GM12878 (cell line): ENCODE data around the gene TARM1. TPM values are rescaled to one million over a fixed set of nuclear protein-coding genes. Genes with fewer than 3 reads are reported as not detected.

Experiments
- ATAC-seq: fragments of 200-7000 bp; cut with Tn5 transposase; 3 replicates; pipeline ENCODE4 v1.9.1; 2020; ENCODE audit warnings: mild to moderate bottlenecking, moderate library complexity
- BruUV-seq: library from RNA; stranded (reverse); fragments of 400-500 nt; replicated peaks from 2 replicates; lab custom pipeline; 2021; lab: Mats Ljungman, UMichigan
- CTCF ChIA-PET: fragments of 300-600 bp; sonication (Branson Sonifier 250); formaldehyde crosslinking; extraction: SDS; loops from one replicate; lab custom pipeline; 2021; ENCODE audit warnings: inconsistent platforms; lab: Yijun Ruan, JAX
- POLR2A ChIA-PET: fragments of 350-600 bp; formaldehyde crosslinking; extraction: SDS; loops from one replicate; lab custom pipeline; 2021; ENCODE audit warnings: inconsistent platforms; lab: Charles Lee
- RAD21 ChIA-PET: fragments of 300-600 bp; sonication (Branson Sonifier 250); formaldehyde crosslinking; loops from one replicate; lab custom pipeline; 2023; ENCODE audit warnings: antibody characterized with exemption; ENCODE audit not compliant: unreplicated experiment; lab: Charles Lee
- SMC1A ChIA-PET: fragments of 300-600 bp; sonication (Branson Sonifier 250); formaldehyde crosslinking; loops from one replicate; lab custom pipeline; 2023; ENCODE audit not compliant: unreplicated experiment, uncharacterized antibody; lab: Charles Lee
- DNase-seq: peaks from one replicate; pipeline ENCODE4 v3.0.0-alpha.2; 2011; ENCODE audit warnings: low read depth, low spot score
- FAIRE-seq: peaks from 3 replicates; lab custom pipeline; 2011; peaks lifted over from hg19 to GRCh38; lab: Jason Lieb, UNC
- H2AFZ ChIP-seq: 2 replicates; pipeline ENCODE4 v1.6.0; 2011; ENCODE audit warnings: low read depth, low read length, control low read depth; ENCODE audit not compliant: control insufficient read depth
- H3K27ac ChIP-seq: 2 replicates; pipeline ENCODE4 v1.5.1; 2011; ENCODE audit warnings: control low read depth; ENCODE audit not compliant: control insufficient read depth, insufficient read depth
- H3K27me3 ChIP-seq, 2 experiments: replicated peaks in 1 of 2; 2 replicates each; pipeline versions ENCODE4 v1.6.0 to v1.6.1; 2011; ENCODE audit warnings: low read length in 1 of 2; ENCODE audit not compliant: control insufficient read depth in 2 of 2, insufficient read depth in 2 of 2
- H3K36me3 ChIP-seq, 2 experiments: 2 replicates each; pipeline ENCODE4 v1.5.1; 2011; ENCODE audit warnings: low read length in 1 of 2; ENCODE audit not compliant: control insufficient read depth in 2 of 2, insufficient read depth in 2 of 2
- H3K4me1 ChIP-seq: 2 replicates; pipeline ENCODE4 v1.6.1; 2011; ENCODE audit warnings: mild to moderate bottlenecking, low read length, moderate library complexity, mixed read lengths; ENCODE audit not compliant: control insufficient read depth, insufficient read depth
- H3K4me2 ChIP-seq: 2 replicates; pipeline ENCODE4 v1.6.0; 2011; ENCODE audit warnings: control low read depth; ENCODE audit not compliant: control insufficient read depth, insufficient read depth
- H3K4me3 ChIP-seq: fragments of 200-600 bp; sonication (generic); 2 replicates; pipeline ENCODE4 v1.5.1; 2016
- H3K79me2 ChIP-seq: 2 replicates; pipeline ENCODE4 v1.6.0; 2011; ENCODE audit warnings: low read length; ENCODE audit not compliant: control insufficient read depth, insufficient read depth
- H3K9ac ChIP-seq: 2 replicates; pipeline ENCODE4 v1.8.0; 2011; ENCODE audit warnings: low read length, control low read depth, mixed read lengths; ENCODE audit not compliant: control insufficient read depth, insufficient read depth
- H3K9me3 ChIP-seq: replicated peaks from 3 replicates; pipeline ENCODE4 v1.5.1; 2011; ENCODE audit warnings: mild to moderate bottlenecking, low read length; ENCODE audit not compliant: control insufficient read depth, insufficient read depth
- H4K20me1 ChIP-seq: 2 replicates; pipeline ENCODE4 v1.6.0; 2011; ENCODE audit not compliant: control insufficient read depth, insufficient read depth
- ATF7 ChIP-seq: fragments of 450-650 bp; IDR thresholded peaks from 2 replicates; pipeline ENCODE4 v1.6.1; 2016; ENCODE audit warnings: low read depth, mild to moderate bottlenecking
- BCLAF1 ChIP-seq: fragments of 450-650 bp; IDR thresholded peaks from 2 replicates; pipeline ENCODE4 v1.6.1; 2017; ENCODE audit warnings: antibody characterized with exemption, mild to moderate bottlenecking, moderate library complexity
- CEBPZ ChIP-seq: fragments of 150-350 bp; IDR thresholded peaks from 2 replicates; pipeline ENCODE4 v1.6.1; 2016; ENCODE audit warnings: low read depth, low read length
- GATAD2B ChIP-seq: fragments of 450-650 bp; conservative IDR thresholded peaks from 2 replicates; pipeline ENCODE4 v1.6.1; 2017; ENCODE audit warnings: low read depth, mild to moderate bottlenecking, moderate library complexity
- IRF4 ChIP-seq: IDR thresholded peaks from 2 replicates; pipeline ENCODE4 v1.6.1; 2011; ENCODE audit warnings: low read depth, low read length
- KDM1A ChIP-seq: fragments of 200-600 bp; sonication (generic); IDR thresholded peaks from 2 replicates; pipeline ENCODE4 v1.6.1; 2016; ENCODE audit warnings: borderline replicate concordance
- MEF2A ChIP-seq: IDR thresholded peaks from 2 replicates; pipeline ENCODE4 v1.6.1; 2011; ENCODE audit warnings: low read depth, mild to moderate bottlenecking, low read length, moderate library complexity; ENCODE audit not compliant: insufficient read depth
- NR2F1 ChIP-seq: fragments of 450-650 bp; conservative IDR thresholded peaks from 2 replicates; pipeline ENCODE4 v1.6.1; 2017; ENCODE audit warnings: mild to moderate bottlenecking
- RB1 ChIP-seq: fragments of 450-650 bp; formaldehyde crosslinking; IDR thresholded peaks from 2 replicates; pipeline ENCODE4 v1.6.1; 2017; ENCODE audit warnings: mild to moderate bottlenecking, borderline replicate concordance
- REST ChIP-seq: IDR thresholded peaks from 2 replicates; pipeline ENCODE4 v1.6.1; 2012; ENCODE audit warnings: mild to moderate bottlenecking, low read depth, low read length
- SMAD1 ChIP-seq: fragments of 450-650 bp; IDR thresholded peaks from 2 replicates; pipeline ENCODE4 v1.6.1; 2018; ENCODE audit warnings: mild to moderate bottlenecking, low read depth; ENCODE audit not compliant: partially characterized antibody
- ZNF274 ChIP-seq: IDR thresholded peaks from one replicate; pipeline ENCODE4 v1.8.0; 2011; ENCODE audit not compliant: insufficient read length, insufficient read depth
- WGBS: methylation state at CpG from one replicate; pipeline ENCODE4 v1.1.6; 2016; ENCODE audit warnings: low lambda C conversion rate; ENCODE audit not compliant: insufficient replicate concordance, insufficient coverage; ENCODE audit errors: missing lambda C conversion rate; 5-methylcytosine and 5-hydroxymethylcytosine counted together
- in situ Hi-C: fragments of 300-500 bp; cut with MboI; formaldehyde crosslinking; loops from 9 replicates; pipeline ENCODE4 v1.14.3; 2018; ENCODE audit warnings: mixed read lengths
- intact Hi-C: fragments of 100-400 bp; cut with micrococcal nuclease; formaldehyde crosslinking; loops from one replicate; pipeline ENCODE4 v1.14.2; 2022; ENCODE audit not compliant: unreplicated experiment
- polyA plus RNA-seq, 11 experiments: library from polyadenylated mRNA; depleted of rRNA in 4 of 11; unstranded in 6 of 11; stranded (reverse) in 5 of 11; fragments of >200 nt; fragmentation: Nextera tagmentation in 4 of 11; fragmentation: Illumina TruSeq in 1 of 11; extraction: Ambion mirVana in 4 of 11; extraction: Trizol in 1 of 11; gene quantifications; 1 replicate in 1 of 11; 2 replicates in 10 of 11; pipeline versions ENCODE4 v1.2.1 to v1.2.3, GENCODE V29; 2011 to 2016; ENCODE audit warnings: inconsistent platforms in 2 of 11, missing spikeins in 2 of 11, low read depth in 1 of 11
- total RNA-seq, 4 experiments: library from RNA; depleted of rRNA in 3 of 4; stranded (reverse); fragments of >200 nt in 3 of 4; fragmentation: Illumina TruSeq in 1 of 4; extraction: Trizol in 1 of 4; gene quantifications; 2 replicates each; pipeline versions ENCODE4 v1.2.1 to v1.2.3, GENCODE V29; 2013 to 2021

TARM1 gene
- total and polyA plus RNA-seq, 10 of the 15 experiments (the other 5 are each of a cell fraction or from before 2014, with no cell fraction given), result not detected

- H3K4me3 ChIP-seq, result no peak overlapping the region
- H3K27ac ChIP-seq, result no peak overlapping the region
- no peaks in the 10 kb centered on the region for H3K9me3 ChIP-seq
- H3K79me2 ChIP-seq, result no peaks in the 10 kb centered on the region
- no TSS peak for BruUV-seq
- no peaks in the 10 kb centered on the region for H3K27me3 ChIP-seq
- DNase-seq (no peak), FAIRE-seq (no peak), ATAC-seq (no peak)
- peaks cover 0 to 27% of the 10 kb centered on the region in 2 experiments; a peak in 3 of 4 replicates for H3K36me3 ChIP-seq
- CTCF ChIA-PET, result no interaction called here
- POLR2A ChIA-PET, result no interaction called here
- TF ChIP-seq ATF7 (no peak), BCLAF1 (no peak), CEBPZ (no peak), NR2F1 (no peak), SMAD1 (no peak), IRF4 (no peak), REST (no peak), ZNF274 (no peak), MEF2A (no peak), RB1 (no peak), KDM1A (no peak), GATAD2B (no peak)
- SMC1A ChIA-PET, result no interaction called here
- H4K20me1 ChIP-seq, result no peaks in the 10 kb centered on the region
- H2AFZ ChIP-seq, result no peak overlapping the region
- in situ Hi-C loops, result loop anchor here (25.0 kb wide), 1 partner anchor 1534 kb away; the partner anchor contains the start of gene U2AF2
- H3K4me2 ChIP-seq, result no peak overlapping the region
- intact Hi-C loops, result no loop called here
- WGBS, result 88% methylated on average over 14 of the region's 20 CpGs
- H3K4me1 ChIP-seq, result no peaks in the 10 kb centered on the region
- RAD21 ChIA-PET, result no interaction called here
- H3K9ac ChIP-seq, result no peak overlapping the region
Measured at GRCh38 chr19:54128441-54128725, 47.2 kb upstream of the TARM1 start.
